Activated T-helper 2 cell treated with anti-CD3 and anti-CD28 coated beads, Interferon-gamma antibody, Interleukin-2, Interleukin-4, amounts not matched to agents 10 μg/mL and 5 μg/mL and 100 μg/mL, durations not matched to agents 14 hours and 24 hours and 36 hours (primary cell): Measurements from ENCODE around the gene CA5A. TPM values are rescaled to one million over a fixed set of nuclear protein-coding genes. Genes with fewer than 3 reads are reported as not detected.

Experiments used
- DNase-seq: peaks from one replicate; pipeline ENCODE4 v3.0.0; 2021; ENCODE audit warnings: low spot score
- H3K27ac Mint-ChIP-seq: one replicate; pipeline ENCODE4 v1.8.0; 2021; ENCODE audit warnings: mixed read lengths
- H3K27me3 Mint-ChIP-seq: one replicate; pipeline ENCODE4 v1.8.0; 2021; ENCODE audit warnings: low read depth, mixed read lengths
- H3K36me3 Mint-ChIP-seq: one replicate; pipeline ENCODE4 v1.8.0; 2021; ENCODE audit warnings: low read depth, mixed read lengths
- H3K4me1 Mint-ChIP-seq: one replicate; pipeline ENCODE4 v1.8.0; 2021; ENCODE audit warnings: low read depth, mixed read lengths
- H3K4me3 Mint-ChIP-seq: one replicate; pipeline ENCODE4 v1.8.0; 2021; ENCODE audit warnings: low read depth, mild to moderate bottlenecking, moderate library complexity, mixed read lengths
- H3K9me3 Mint-ChIP-seq: one replicate; pipeline ENCODE4 v1.8.0; 2021; ENCODE audit warnings: mixed read lengths
- intact Hi-C: fragments of 100-400 bp; cut with micrococcal nuclease; formaldehyde crosslinking; loops from one replicate; pipeline ENCODE4 v1.15.1; 2023
- total RNA-seq: library from RNA; stranded (reverse); gene quantifications from 2 replicates; pipeline ENCODE4 v1.2.3, GENCODE V29; 2022

CA5A gene
- total RNA-seq, 1 donor from 2014 or later: not detected

DNA sequence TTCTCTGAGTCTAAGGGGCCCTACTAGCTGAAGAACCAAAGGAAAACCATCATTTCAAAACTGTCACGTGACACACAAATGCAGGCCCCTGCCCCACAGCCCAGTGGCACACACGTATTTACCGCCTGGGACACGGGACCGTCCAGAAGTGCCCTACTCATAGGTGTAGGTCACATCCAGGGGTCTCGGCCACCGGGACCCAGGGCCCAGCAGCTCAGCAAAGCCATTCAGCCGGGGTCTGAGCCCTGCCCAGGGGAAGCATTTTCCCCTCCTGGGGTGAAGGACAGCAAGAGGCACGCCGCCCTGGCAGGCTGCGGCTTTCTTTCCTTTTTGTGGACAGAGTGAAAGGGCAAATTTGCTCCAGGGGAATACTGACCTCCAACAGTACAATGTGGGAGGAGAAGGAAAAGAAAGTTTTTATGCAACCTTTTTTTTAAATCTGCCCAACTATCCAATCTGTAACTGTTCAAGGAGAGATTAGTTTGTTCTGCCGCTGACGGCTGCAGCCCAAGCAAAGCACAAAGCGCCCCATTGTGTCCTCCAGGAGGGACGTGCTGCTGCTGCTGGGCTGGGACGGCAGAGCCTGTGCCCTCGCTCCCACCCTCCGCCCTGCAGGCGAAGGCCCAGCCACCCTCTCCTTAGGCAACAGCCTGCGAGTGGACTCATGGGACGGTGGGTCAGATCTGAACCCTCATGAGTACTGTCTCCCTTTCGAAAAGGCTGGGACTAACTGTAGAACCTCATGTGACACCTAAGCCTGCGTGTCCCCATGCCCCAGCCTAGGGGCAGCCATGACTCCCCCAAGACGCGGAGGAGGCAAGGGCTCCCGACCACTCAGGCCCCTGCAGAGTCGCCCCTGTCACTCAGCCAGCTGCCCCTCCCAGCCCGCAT is 88.3 kb downstream of the CA5A start:
- no peak overlapping the region for H3K27ac Mint-ChIP-seq
- H3K36me3 Mint-ChIP-seq: peaks cover 75% of the 10 kb centered on the region
- H3K9me3 Mint-ChIP-seq: no peaks in the 10 kb centered on the region
- intact Hi-C loops: no loop called here
- H3K4me3 Mint-ChIP-seq: no peak overlapping the region
- no peak for DNase-seq
- peaks cover 17% of the 10 kb centered on the region for H3K4me1 Mint-ChIP-seq
- no peaks in the 10 kb centered on the region for H3K27me3 Mint-ChIP-seq

DNA sequence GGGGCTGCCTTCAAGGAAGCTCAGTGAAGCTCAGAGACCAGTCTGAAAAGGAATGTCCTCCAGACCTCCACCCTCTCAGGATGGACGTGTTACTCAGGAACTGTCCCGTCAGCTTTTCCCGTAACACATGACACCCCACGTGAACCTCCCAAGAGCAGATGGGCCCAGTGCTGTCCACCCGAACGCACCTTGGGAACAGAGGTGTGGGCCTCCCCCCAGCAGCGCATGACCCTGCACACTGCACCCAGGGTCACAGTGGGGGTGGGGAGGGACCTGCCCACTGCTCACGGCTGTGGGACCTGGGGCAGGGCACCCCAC is 88.9 kb downstream of the CA5A start:
- no peaks in the 10 kb centered on the region for H3K27me3 Mint-ChIP-seq
- H3K36me3 Mint-ChIP-seq: peaks cover 75% of the 10 kb centered on the region
- no peaks in the 10 kb centered on the region for H3K9me3 Mint-ChIP-seq
- H3K4me3 Mint-ChIP-seq: no peak overlapping the region
- DNase-seq: no peak
- H3K4me1 Mint-ChIP-seq: peaks cover 17% of the 10 kb centered on the region
- intact Hi-C loops: no loop called here
- H3K27ac Mint-ChIP-seq: no peak overlapping the region

DNA sequence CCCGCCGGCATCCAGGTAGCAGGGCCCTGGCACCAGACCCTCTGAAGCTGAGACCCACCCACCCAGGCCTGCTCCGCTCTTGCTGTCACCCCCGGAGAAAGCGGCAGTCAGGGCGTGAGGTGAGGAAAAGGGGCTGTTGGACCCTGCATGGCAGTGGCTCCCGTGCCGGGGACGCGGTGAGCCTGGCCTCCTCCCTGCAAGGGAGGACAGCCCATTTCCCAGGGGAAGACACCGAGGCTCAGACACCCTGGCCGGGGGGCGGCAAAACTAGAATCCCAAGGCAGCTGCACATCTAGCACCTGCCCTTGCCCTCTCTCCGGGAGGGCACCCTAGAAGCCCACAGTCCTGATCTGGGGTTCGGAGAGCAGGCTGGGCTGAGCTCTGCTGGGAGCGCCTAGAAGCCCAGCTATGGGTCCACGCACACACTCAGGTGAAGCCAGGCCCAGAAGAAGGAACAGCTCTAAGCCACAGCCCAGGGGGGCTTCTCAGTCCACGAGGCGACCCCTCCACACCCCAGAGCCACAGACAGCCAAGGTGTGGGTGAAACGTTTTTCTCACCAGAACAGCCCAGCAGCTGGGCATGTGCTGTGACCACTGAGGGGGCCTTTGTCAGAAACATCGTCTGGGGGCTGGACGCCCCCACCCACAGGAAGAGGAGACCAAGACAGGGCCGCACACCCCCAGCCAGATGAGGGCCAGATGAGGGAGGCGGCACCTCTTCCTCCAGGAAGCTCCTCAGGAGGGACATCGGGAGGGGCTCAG is 89.4 kb downstream of the CA5A start:
- Mint-ChIP-seq H3K36me3 (peaks cover 76% of the 10 kb centered on the region), H3K27ac (no peak overlapping the region), H3K4me1 (peaks cover 17% of the 10 kb centered on the region), H3K9me3 (no peaks in the 10 kb centered on the region), H3K27me3 (no peaks in the 10 kb centered on the region), H3K4me3 (no peak overlapping the region)
- intact Hi-C loops: no loop called here
- no peak for DNase-seq

DNA sequence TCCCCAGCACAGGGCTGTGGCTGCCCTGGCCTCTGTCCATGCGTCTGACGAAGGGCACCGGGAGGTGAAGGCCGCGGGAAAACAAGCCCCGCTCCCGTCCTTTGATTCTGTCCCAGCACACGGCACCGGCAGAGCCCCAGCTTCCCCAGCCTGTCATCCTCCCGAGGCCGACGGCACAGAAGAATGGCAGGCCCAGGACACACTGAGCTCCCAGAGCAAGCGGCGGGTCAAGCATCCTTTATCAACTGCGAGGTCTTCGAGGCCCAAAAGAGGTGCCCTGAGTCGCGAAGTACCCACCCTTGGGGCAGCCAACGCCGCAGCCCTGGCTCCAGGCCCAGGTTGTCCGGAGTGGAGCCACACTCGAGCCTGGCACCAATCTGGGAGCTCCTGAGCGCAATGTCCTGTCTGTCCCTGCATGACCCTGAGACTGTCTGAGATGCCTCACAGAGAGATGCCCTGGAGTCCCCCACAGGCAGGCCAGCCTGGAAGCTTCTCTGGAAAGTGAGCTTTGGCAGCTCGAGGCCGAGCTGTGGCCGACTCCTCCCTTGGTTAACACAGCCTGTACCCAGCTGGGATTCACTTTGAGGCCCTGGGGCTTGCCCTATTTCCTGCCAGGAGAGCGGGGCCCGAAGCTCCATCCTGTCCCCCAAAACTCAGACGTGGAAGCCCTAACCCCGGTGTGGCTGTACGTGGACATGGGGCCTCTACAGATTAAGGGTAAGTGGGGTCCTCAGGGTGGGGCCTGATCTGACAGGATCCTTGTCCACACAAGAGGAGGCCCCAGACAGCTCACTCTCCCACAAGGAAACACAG is 90.3 kb downstream of the CA5A start:
- Mint-ChIP-seq H3K27ac (no peak overlapping the region), H3K27me3 (no peaks in the 10 kb centered on the region), H3K9me3 (no peaks in the 10 kb centered on the region), H3K4me1 (peaks cover 15% of the 10 kb centered on the region), H3K4me3 (no peak overlapping the region), H3K36me3 (peaks cover 72% of the 10 kb centered on the region)
- DNase-seq: no peak
- intact Hi-C loops: no loop called here

DNA sequence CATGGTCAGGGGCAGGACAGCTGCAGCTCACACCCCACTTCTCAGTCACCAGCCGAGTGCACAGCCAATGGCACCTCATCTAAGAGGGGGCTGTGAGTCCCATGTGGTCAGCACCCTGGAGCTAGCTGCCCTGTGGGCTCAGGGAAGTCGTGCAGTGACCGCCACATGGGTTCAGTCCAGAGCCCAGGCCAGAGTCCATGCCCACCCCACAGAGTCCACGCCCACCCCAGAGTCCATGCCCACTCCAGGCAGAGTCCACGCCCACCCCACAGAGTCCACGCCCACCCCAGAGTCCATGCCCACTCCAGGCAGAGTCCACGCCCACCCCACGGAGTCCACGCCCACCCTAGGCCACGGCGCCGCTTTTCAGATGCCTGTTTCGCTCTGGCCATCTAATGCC is 91.1 kb downstream of the CA5A start:
- H3K4me1 Mint-ChIP-seq: peaks cover 11% of the 10 kb centered on the region
- intact Hi-C loops: no loop called here

DNA sequence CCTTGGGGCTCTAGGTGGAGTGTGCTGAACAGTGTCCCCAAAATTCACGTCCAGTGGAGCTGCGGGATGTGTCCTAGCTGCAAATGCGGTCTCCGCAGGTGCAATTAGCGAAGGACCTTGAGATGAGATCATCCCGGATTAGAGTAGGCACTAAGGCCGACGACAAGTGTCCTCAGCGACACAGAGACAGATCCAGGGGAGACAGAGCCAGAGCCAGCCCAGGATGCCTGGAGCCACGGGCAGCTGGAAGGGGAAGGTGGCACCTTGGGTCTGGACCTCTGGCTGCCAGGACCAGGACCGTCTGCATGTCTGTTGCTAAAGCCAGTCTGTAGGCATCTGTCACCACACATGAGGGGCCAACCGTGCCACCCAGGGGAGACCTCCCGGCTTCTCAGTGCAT is 91.5 kb downstream of the CA5A start:
- peaks cover 11% of the 10 kb centered on the region for H3K4me1 Mint-ChIP-seq
- no peaks in the 10 kb centered on the region for H3K9me3 Mint-ChIP-seq
- no peak overlapping the region for H3K4me3 Mint-ChIP-seq
- H3K36me3 Mint-ChIP-seq: peaks cover 65% of the 10 kb centered on the region
- intact Hi-C loops: no loop called here
- H3K27me3 Mint-ChIP-seq: no peaks in the 10 kb centered on the region
- no peak for DNase-seq
- H3K27ac Mint-ChIP-seq: no peak overlapping the region

More for the DNA sequence above, 91.1 kb downstream of the CA5A start:
- Mint-ChIP-seq H3K36me3 (peaks cover 66% of the 10 kb centered on the region), H3K9me3 (no peaks in the 10 kb centered on the region), H3K27ac (no peak overlapping the region), H3K4me3 (no peak overlapping the region), H3K27me3 (no peaks in the 10 kb centered on the region)
- no peak for DNase-seq

DNA sequence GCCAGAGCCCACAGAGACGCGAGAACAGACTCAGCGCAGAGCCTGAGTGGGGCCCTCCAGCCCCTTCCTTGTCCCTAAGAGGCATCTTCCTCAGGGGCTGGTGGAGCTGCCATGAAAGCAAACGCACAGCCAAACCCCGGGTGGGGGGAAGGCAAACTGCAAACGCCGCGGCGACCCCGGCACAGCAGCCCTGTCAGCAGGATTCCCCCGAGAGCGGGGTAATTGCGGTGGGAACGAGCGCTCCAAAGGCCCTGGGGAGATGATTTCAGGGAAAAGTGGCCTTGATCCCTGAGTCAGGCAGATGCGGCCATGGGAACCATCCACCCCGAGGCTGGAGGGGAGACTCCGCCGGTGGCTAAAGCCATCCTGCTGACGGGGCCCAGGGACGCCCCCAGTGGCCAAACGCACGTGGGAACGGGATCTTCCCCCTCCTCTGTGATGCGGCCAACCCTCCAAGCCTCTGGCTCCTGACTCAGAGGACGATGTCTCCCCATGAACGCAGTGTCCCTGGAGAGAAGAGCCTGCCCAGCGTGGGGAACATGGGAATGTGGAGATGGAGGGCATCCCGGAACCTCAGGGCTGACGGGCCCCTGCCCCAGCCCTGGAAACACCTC is 92.1 kb downstream of the CA5A start:
- Mint-ChIP-seq H3K27me3 (no peaks in the 10 kb centered on the region), H3K36me3 (peaks cover 65% of the 10 kb centered on the region), H3K4me3 (no peak overlapping the region), H3K9me3 (no peaks in the 10 kb centered on the region), H3K27ac (no peak overlapping the region), H3K4me1 (peaks cover 9% of the 10 kb centered on the region)
- no peak for DNase-seq
- intact Hi-C loops: no loop called here

DNA sequence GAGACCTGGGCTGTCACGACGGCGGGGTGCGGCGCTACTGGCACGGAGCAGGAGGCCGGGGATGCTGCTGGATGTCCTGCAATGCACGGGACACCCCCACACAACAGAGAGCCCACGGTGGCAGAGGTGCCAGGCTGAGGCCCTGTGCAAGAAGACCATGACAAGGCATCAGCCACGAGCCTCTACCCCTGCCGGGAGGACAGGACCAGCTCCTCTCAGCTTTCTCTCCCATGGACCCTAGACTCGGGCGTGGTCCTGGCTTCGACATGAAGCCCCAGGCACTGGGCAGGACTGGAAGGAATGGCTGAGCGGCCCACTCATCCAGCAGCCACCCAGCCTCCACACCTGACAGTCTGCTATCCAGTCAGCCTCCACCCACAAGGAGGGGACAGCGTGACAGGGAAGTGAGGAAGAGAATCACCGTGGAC is 92.6 kb downstream of the CA5A start:
- Mint-ChIP-seq H3K36me3 (peaks cover 60% of the 10 kb centered on the region), H3K9me3 (no peaks in the 10 kb centered on the region), H3K27me3 (no peaks in the 10 kb centered on the region), H3K27ac (no peak overlapping the region), H3K4me1 (peaks cover 9% of the 10 kb centered on the region), H3K4me3 (no peak overlapping the region)
- no peak for DNase-seq
- intact Hi-C loops: no loop called here

DNA sequence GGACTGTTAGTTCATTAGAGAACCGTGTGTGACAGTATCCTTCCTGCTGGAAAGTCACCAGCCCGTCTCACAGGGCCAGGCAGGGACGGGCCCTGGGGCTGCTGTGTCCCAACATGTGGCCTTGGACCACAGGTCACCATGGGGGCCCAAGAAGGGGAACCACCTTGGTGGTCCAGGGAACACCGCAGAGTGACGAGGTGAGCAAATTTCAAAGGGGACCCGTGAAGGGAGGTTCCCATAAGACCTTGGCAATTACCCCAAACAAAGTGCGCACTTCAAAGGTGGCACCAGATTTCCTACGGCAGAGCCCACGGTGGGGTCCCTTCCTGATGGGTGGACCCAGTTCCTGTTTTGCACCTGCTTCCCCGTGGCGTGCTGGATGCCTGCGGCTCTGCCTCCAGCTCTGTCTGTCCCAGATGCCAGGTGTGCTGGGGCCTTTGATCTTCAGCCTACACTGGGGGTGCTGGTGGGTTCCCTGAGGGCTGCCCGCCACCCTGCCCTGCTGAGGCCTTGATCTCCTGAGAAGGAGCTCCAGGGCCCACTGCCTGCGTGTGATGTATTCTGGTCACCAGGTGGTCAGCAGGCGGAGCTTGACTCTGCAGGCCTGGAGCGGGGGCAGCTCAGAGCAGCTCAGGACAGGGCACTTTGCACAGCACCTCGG is 94.0 kb downstream of the CA5A start:
- H3K27ac Mint-ChIP-seq: peak overlapping the region; percentile 28
- no peaks in the 10 kb centered on the region for H3K27me3 Mint-ChIP-seq
- peaks cover 60% of the 10 kb centered on the region for H3K36me3 Mint-ChIP-seq
- H3K4me1 Mint-ChIP-seq: peaks cover 5% of the 10 kb centered on the region
- no peak for DNase-seq
- intact Hi-C loops: no loop called here
- H3K9me3 Mint-ChIP-seq: no peaks in the 10 kb centered on the region
- no peak overlapping the region for H3K4me3 Mint-ChIP-seq

DNA sequence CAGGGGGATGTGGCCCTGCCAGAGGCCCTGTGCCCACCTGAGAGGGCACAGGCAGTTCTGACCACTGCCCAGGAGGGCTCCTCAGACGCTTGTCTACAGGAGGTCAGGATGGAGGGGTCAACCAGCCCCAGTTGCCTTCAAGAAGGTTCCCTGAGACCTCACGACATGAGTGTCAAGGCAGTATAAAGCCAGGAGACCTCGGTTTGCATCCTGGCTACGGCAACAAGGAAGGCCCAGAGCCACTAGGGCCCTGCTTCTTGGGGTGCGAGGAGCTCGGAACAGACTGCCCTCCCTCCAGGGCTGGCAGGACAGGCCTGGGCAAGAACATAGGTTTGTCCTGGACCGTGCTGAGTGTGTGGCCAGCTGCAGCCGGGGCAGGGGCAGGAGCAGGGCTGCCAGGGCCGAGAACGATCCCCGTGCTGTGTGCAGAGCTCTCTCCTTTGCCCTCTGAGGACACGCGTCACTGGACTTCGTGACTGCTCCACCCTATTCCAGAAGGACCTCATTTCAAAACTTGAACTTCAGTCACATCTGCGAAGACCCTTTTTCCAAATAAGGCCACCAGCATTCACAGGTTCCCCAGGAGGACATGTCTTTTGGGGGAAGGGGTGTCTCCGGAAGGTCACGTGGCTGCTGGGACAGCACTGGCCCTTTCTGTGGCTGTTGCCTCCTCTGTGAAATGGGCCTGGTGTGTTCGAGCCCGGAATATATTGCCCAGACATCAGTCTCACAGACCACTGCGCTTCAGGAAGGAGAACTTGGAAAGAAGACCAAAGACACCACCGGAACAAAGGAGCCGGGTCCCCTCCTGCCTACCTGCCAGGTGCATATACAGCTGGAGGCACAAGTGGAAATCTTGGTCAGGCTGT is 94.8 kb downstream of the CA5A start:
- no peak overlapping the region for H3K4me3 Mint-ChIP-seq
- DNase-seq: no peak
- peaks cover 64% of the 10 kb centered on the region for H3K36me3 Mint-ChIP-seq
- peaks cover 5% of the 10 kb centered on the region for H3K4me1 Mint-ChIP-seq
- H3K27ac Mint-ChIP-seq: no peak overlapping the region
- no peaks in the 10 kb centered on the region for H3K27me3 Mint-ChIP-seq
- intact Hi-C loops: no loop called here
- no peaks in the 10 kb centered on the region for H3K9me3 Mint-ChIP-seq

DNA sequence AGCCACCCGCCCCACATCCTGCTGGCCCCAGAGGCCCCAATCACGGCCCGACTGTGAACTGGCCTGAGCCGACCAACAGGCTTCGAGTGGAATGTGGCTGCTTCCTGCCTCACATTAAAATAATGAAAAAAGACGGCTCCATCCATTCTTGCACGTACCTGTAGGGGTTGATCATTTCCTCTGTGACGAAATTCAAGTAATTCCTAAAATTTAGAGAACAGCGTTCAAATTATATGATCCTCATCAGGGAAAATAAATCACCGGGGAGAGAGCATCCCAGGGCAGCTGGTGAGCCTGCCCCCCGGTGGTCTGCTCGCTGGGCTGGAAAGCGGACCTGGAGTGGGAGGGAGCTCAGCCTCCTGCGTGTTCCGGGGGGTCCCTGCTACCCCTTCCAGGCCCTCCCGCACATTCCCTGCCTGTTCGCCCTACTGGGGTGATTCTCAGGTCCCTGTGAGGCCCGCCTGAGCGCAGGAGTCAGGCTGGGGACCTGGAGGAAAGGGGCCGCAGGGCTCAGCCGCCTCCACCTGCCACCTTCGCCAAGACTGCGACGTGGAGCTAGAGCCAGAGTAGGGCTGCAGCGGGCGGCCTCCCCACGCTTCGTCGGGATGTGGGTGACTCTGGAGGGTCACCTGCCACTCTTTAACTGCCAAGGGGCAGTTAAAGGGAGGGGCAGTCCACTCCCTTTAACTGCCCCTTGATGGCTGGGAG is 95.9 kb downstream of the CA5A start:
- H3K9me3 Mint-ChIP-seq: no peaks in the 10 kb centered on the region
- H3K4me3 Mint-ChIP-seq: no peak overlapping the region
- peaks cover 5% of the 10 kb centered on the region for H3K4me1 Mint-ChIP-seq
- H3K27me3 Mint-ChIP-seq: no peaks in the 10 kb centered on the region
- no peak for DNase-seq
- no peak overlapping the region for H3K27ac Mint-ChIP-seq
- H3K36me3 Mint-ChIP-seq: peaks cover 60% of the 10 kb centered on the region
- intact Hi-C loops: no loop called here
